Caco-2 (cell line): ENCODE data around the gene RBM33. TPM values are rescaled to one million over a fixed set of nuclear protein-coding genes. Genes with fewer than 3 reads are reported as not detected.

Experiments
- BruUV-seq: library from RNA; stranded (reverse); fragments of 400-500 nt; replicated peaks from 2 replicates; lab custom pipeline; 2021; lab: Mats Ljungman, UMichigan
- CTCF ChIA-PET: fragments of 300-600 bp; sonication (Branson Sonifier 250); formaldehyde crosslinking; loops from one replicate; lab custom pipeline; 2022; ENCODE audit warnings: antibody characterized with exemption; lab: Charles Lee
- POLR2A ChIA-PET: fragments of 300-600 bp; sonication (Branson Sonifier 250); formaldehyde crosslinking; loops from one replicate; lab custom pipeline; 2022; ENCODE audit warnings: antibody characterized with exemption; lab: Charles Lee
- DNase-seq, 2 experiments: peaks; one replicate each; pipeline versions ENCODE4 v3.0.0 to v3.0.0-alpha.2; 2020 to 2022
- H3K27me3 ChIP-seq: replicated peaks from 2 replicates; pipeline ENCODE4 v1.6.0; 2011; ENCODE audit warnings: low read length; ENCODE audit not compliant: control insufficient read depth, insufficient read depth
- H3K36me3 ChIP-seq: 2 replicates; pipeline ENCODE4 v1.5.1; 2011; ENCODE audit warnings: low read length; ENCODE audit not compliant: control insufficient read depth, insufficient read depth
- H3K4me1 ChIP-seq: fragments of 250-450 bp; sonication (Bioruptor Pico); 2 replicates; pipeline ENCODE4 v1.5.1; 2020; ENCODE audit warnings: mild to moderate bottlenecking
- H3K4me3 ChIP-seq: 2 replicates; pipeline ENCODE4 v1.5.1; 2011; ENCODE audit warnings: low read depth, mild to moderate bottlenecking, control low read depth, low read length
- H3K9me3 ChIP-seq: fragments of 250-450 bp; sonication (Bioruptor Pico); 2 replicates; pipeline ENCODE4 v1.5.1; 2020; ENCODE audit warnings: mild to moderate bottlenecking, moderate library complexity
- H3K27ac Mint-ChIP-seq: one replicate; pipeline ENCODE4 v1.8.0; 2022; ENCODE audit warnings: mixed read lengths; ENCODE audit not compliant: unreplicated experiment
- H3K27me3 Mint-ChIP-seq: one replicate; pipeline ENCODE4 v1.8.0; 2022; ENCODE audit warnings: mixed read lengths; ENCODE audit not compliant: insufficient read depth, unreplicated experiment
- H3K36me3 Mint-ChIP-seq: one replicate; pipeline ENCODE4 v1.8.0; 2022; ENCODE audit warnings: mild to moderate bottlenecking, mixed read lengths; ENCODE audit not compliant: insufficient read depth, unreplicated experiment
- H3K4me1 Mint-ChIP-seq: one replicate; pipeline ENCODE4 v1.8.0; 2022; ENCODE audit warnings: low read depth, mixed read lengths; ENCODE audit not compliant: unreplicated experiment
- H3K4me3 Mint-ChIP-seq: one replicate; pipeline ENCODE4 v1.8.0; 2022; ENCODE audit warnings: mild to moderate bottlenecking, moderate library complexity, mixed read lengths; ENCODE audit not compliant: unreplicated experiment
- H3K9me3 Mint-ChIP-seq: one replicate; pipeline ENCODE4 v1.8.0; 2022; ENCODE audit warnings: mixed read lengths; ENCODE audit not compliant: unreplicated experiment
- CTCF ChIP-seq, 2 experiments: fragments of 200-600 bp in 1 of 2; IDR thresholded peaks; 1 replicate in 1 of 2; 2 replicates in 1 of 2; pipeline versions ENCODE4 v1.5.1 to v1.8.0; 2011 to 2022; ENCODE audit warnings: antibody characterized with exemption in 1 of 2, control low read depth in 1 of 2, inconsistent platforms in 1 of 2, low read depth in 1 of 2, low read length in 1 of 2, mild to moderate bottlenecking in 1 of 2, moderate library complexity in 1 of 2; ENCODE audit not compliant: insufficient read depth in 1 of 2, severe bottlenecking in 1 of 2, unreplicated experiment in 1 of 2
- intact Hi-C: fragments of 100-400 bp; cut with micrococcal nuclease; formaldehyde crosslinking; loops from one replicate; pipeline ENCODE4 v1.10.0; 2022; ENCODE audit not compliant: unreplicated experiment
- total RNA-seq: library from RNA; stranded (reverse); gene quantifications from 2 replicates; pipeline ENCODE4 v1.2.3, GENCODE V29; 2022

Gene RBM33
- total RNA-seq, 1 experiment from 2014 or later = 82.8 TPM

GRCh38 chr7:155793720-155794119 lies 149.3 kb downstream of the RBM33 start:
- POLR2A ChIA-PET = no interaction called here
- CTCF ChIA-PET = no interaction called here

DNA sequence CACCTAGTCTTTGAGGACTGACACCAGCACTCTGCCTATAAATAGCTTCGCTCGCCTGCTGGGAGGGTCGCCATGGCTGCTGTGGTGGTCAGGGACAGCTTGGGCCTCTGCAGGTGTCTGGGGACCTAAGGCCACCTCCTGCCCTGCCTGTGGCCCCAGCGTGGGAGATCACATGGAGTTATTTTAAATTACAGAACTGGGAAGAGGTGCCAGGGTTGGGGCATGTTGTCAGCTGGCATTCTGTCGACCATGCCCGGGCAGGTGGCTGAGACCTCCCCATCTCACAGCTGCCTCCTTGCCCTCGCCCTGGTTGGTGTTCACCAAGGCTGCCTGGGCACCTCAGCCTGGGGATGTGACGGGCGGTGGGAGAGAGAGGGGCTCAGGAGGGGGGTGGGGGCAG lies 149.7 kb downstream of the RBM33 start:
- ChIA-PET POLR2A (no interaction called here), CTCF (no interaction called here)
- Mint-ChIP-seq H3K27ac (no peak overlapping the region), H3K4me3 (no peak overlapping the region), H3K27me3 (no peaks in the 10 kb centered on the region), H3K4me1 (no peaks in the 10 kb centered on the region), H3K36me3 (peaks cover 2% of the 10 kb centered on the region), H3K9me3 (no peaks in the 10 kb centered on the region)
- no TSS peak for BruUV-seq
- Histone ChIP-seq H3K4me1 (peaks cover 7% of the 10 kb centered on the region; the same call in 1 of the 2 replicates), H3K4me3 (no peak overlapping the region), H3K36me3 (no peaks in the 10 kb centered on the region), H3K9me3 (no peaks in the 10 kb centered on the region), H3K27me3 (no peaks in the 10 kb centered on the region)
- no peak for TF ChIP-seq CTCF (IDR thresholded peaks at IDR 0.05; ENCODE audit: insufficient read depth in 1 of 2, low read depth in 1 of 2, low read length in 1 of 2, severe bottlenecking in 1 of 2, unreplicated experiment in 1 of 2)
- no peak for DNase-seq
- intact Hi-C loops = no loop called here

More at GRCh38 chr7:155793720-155794119, 149.3 kb downstream of the RBM33 start:
- peaks cover 7% of the 10 kb centered on the region for H3K36me3 Mint-ChIP-seq
- no peaks in the 10 kb centered on the region for H3K27me3 Mint-ChIP-seq
- no peak overlapping the region for H3K27ac Mint-ChIP-seq
- Histone ChIP-seq H3K9me3 (no peaks in the 10 kb centered on the region), H3K36me3 (no peaks in the 10 kb centered on the region), H3K27me3 (no peaks in the 10 kb centered on the region), H3K4me1 (peaks cover 7% of the 10 kb centered on the region; the same call in 1 of the 2 replicates), H3K4me3 (no peak overlapping the region)
- BruUV-seq = no TSS peak
- intact Hi-C loops = no loop called here
- no peaks in the 10 kb centered on the region for H3K4me1 Mint-ChIP-seq
- DNase-seq = no peak
- no peaks in the 10 kb centered on the region for H3K9me3 Mint-ChIP-seq
- H3K4me3 Mint-ChIP-seq = no peak overlapping the region
- TF ChIP-seq CTCF (IDR thresholded peaks at IDR 0.05; ENCODE audit: insufficient read depth in 1 of 2, low read depth in 1 of 2, low read length in 1 of 2, severe bottlenecking in 1 of 2, unreplicated experiment in 1 of 2) = no peak

DNA sequence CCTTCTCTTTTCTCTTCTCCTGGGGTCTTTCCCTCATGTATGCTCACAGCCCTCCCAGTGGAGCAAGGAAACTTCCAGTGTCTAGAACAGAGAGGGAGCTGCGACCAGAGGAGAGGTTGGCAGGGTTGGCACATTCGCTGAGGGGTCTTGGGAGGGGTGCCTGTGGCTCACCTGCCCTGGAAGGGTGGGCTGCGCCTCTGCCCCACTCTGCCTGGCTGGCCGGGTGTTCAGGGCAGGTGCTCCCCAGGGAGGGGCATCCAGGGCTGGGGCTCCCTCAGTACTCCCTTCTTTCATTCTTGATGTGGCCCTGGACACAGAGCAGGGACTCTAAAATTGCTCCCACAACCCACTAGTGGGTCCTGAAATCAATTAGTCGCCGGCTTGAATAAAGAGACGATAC lies 150.9 kb downstream of the RBM33 start:
- intact Hi-C loops = loop anchor here (5.0 kb wide), 1 partner anchor 1022 kb away; no protein-coding TSS in a partner anchor
- no peaks in the 10 kb centered on the region for H3K27me3 Mint-ChIP-seq

More for the DNA sequence above, 150.9 kb downstream of the RBM33 start:
- Histone ChIP-seq H3K4me3 (no peak overlapping the region), H3K36me3 (no peaks in the 10 kb centered on the region), H3K9me3 (no peaks in the 10 kb centered on the region), H3K4me1 (peaks cover 7% of the 10 kb centered on the region; the same call in 1 of the 2 replicates), H3K27me3 (no peaks in the 10 kb centered on the region)
- Mint-ChIP-seq H3K36me3 (no peaks in the 10 kb centered on the region), H3K27ac (no peak overlapping the region), H3K9me3 (no peaks in the 10 kb centered on the region), H3K4me3 (no peak overlapping the region), H3K4me1 (no peaks in the 10 kb centered on the region)
- ChIA-PET POLR2A (no interaction called here), CTCF (no interaction called here)
- DNase-seq = no peak
- no TSS peak for BruUV-seq
- no peak for TF ChIP-seq CTCF (IDR thresholded peaks at IDR 0.05; ENCODE audit: insufficient read depth in 1 of 2, low read depth in 1 of 2, low read length in 1 of 2, severe bottlenecking in 1 of 2, unreplicated experiment in 1 of 2)
